Activated naive CD8-positive, alpha-beta T cell treated with anti-CD3 and anti-CD28 coated beads, Interleukin-2, amount 10 ng/mL, durations not matched to agents 7 days and 5 days (primary cell): Measurements from ENCODE around the gene PDLIM1. TPM values are rescaled to one million over a fixed set of nuclear protein-coding genes. Genes with fewer than 3 reads are reported as not detected.
A peak's percentile ranks its signal among the peaks of the same experiment; 100 is the strongest.

ENCODE experiments used
- ATAC-seq: fragments of 150-1000 bp; cut with Tn5 transposase; one replicate; pipeline ENCODE4 v1.10.0; 2021; ENCODE audit warnings: low read depth, moderate library complexity
- POLR2A ChIA-PET: fragments of 350-600 bp; sonication (Branson Sonifier 250); formaldehyde crosslinking; loops from one replicate; lab custom pipeline; 2021; ENCODE audit warnings: antibody characterized with exemption; lab: Charles Lee
- DNase-seq: peaks from one replicate; pipeline ENCODE4 v3.0.0; 2021
- H3K27ac Mint-ChIP-seq: one replicate; pipeline ENCODE4 v1.8.0; 2022; ENCODE audit warnings: mild to moderate bottlenecking, mixed read lengths
- H3K27me3 Mint-ChIP-seq: one replicate; pipeline ENCODE4 v1.8.0; 2022; ENCODE audit warnings: mild to moderate bottlenecking, moderate library complexity, mixed read lengths
- H3K36me3 Mint-ChIP-seq: one replicate; pipeline ENCODE4 v1.8.0; 2021; ENCODE audit warnings: mild to moderate bottlenecking, mixed read lengths
- H3K4me1 Mint-ChIP-seq: one replicate; pipeline ENCODE4 v1.8.0; 2021; ENCODE audit warnings: mixed read lengths
- H3K4me3 Mint-ChIP-seq: one replicate; pipeline ENCODE4 v1.8.0; 2022; ENCODE audit warnings: mild to moderate bottlenecking, moderate library complexity, mixed read lengths
- H3K9me3 Mint-ChIP-seq: one replicate; pipeline ENCODE4 v1.8.0; 2021; ENCODE audit warnings: mixed read lengths
- total RNA-seq, 2 experiments: library from RNA; stranded (reverse); gene quantifications; one replicate each; pipeline ENCODE4 v1.2.3, GENCODE V29; 2021

PDLIM1 gene
- total RNA-seq, 2 experiments from 2014 or later = 10.0 to 11.7 TPM

- peak overlapping the region; percentile 38 for H3K27ac Mint-ChIP-seq
Measured at GRCh38 chr10:95289921-95290421, 832 bp downstream of the PDLIM1 start.

GRCh38 chr10:95289003-95289920 lies 1.5 kb downstream of the PDLIM1 start:
- peaks cover 60% of the 10 kb centered on the region for H3K27me3 Mint-ChIP-seq
- no peaks in the 10 kb centered on the region for H3K36me3 Mint-ChIP-seq
- POLR2A ChIA-PET = interaction anchor here (0.6 kb wide), 1 partner anchor 34 kb away, joined by 3 read pairs; no protein-coding TSS in a partner anchor
- H3K4me1 Mint-ChIP-seq = peaks cover 20% of the 10 kb centered on the region
- H3K27ac Mint-ChIP-seq = peak overlapping the region; percentile 3
- no peak for DNase-seq
- no peaks in the 10 kb centered on the region for H3K9me3 Mint-ChIP-seq
- peak overlapping the region; percentile 25 for H3K4me3 Mint-ChIP-seq
- ATAC-seq = no peak

More at GRCh38 chr10:95289921-95290421, 832 bp downstream of the PDLIM1 start:
- no peak for ATAC-seq
- DNase-seq = no peak
- Mint-ChIP-seq H3K4me3 (peak overlapping the region; percentile 81), H3K27me3 (peaks cover 60% of the 10 kb centered on the region), H3K4me1 (peaks cover 24% of the 10 kb centered on the region), H3K36me3 (peaks cover 1% of the 10 kb centered on the region), H3K9me3 (no peaks in the 10 kb centered on the region)
- POLR2A ChIA-PET = interaction anchor here (0.6 kb wide), 1 partner anchor 35 kb away, joined by 3 read pairs; no protein-coding TSS in a partner anchor

DNA sequence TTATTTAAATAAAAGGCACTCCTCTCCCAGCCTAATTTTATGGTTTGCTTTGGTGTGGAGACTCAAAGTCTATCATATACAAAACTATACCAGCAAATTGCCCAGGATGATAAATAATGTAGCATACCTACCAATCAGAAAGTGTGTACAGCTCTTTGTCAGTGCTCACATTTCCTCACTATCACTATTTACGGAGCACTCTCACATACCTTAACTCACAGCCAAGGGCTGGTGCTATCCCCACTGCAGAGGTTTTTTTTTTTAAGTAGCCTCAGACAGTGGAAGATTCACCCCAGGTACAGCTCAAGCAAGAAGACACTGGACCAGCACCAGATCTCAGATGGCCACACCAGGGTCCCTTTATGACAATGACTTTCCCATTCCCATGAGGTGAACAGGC lies 2.5 kb downstream of the PDLIM1 start:
- H3K9me3 Mint-ChIP-seq = no peaks in the 10 kb centered on the region
- DNase-seq (no peak), ATAC-seq (no peak)
- peaks cover 16% of the 10 kb centered on the region for H3K4me1 Mint-ChIP-seq
- H3K4me3 Mint-ChIP-seq = no peak overlapping the region
- no peaks in the 10 kb centered on the region for H3K36me3 Mint-ChIP-seq
- peaks cover 59% of the 10 kb centered on the region for H3K27me3 Mint-ChIP-seq
- POLR2A ChIA-PET = interaction anchor here (0.7 kb wide), 1 partner anchor 121 kb away, joined by 3 read pairs; no protein-coding TSS in a partner anchor
- H3K27ac Mint-ChIP-seq = no peak overlapping the region

DNA sequence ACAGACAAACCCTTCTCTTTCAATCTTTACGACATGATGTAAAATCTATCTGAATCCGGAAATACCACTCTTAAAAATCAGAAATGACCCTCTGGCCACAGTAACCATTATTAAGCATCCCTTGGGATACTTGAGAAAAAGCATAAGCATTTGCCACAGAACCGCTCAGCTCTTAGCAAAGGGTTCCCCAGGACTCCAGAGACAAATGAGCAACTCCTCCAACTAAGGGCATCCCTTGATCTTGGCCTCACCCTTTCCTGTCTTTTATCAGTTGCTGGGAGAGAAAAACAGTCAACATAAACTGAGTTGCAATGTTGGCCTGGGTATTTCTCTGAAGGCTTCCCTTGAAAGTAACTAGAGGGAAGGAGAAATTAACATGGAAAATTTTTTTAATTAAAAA lies 3.5 kb downstream of the PDLIM1 start:
- Mint-ChIP-seq H3K4me1 (peaks cover 15% of the 10 kb centered on the region), H3K4me3 (no peak overlapping the region), H3K9me3 (no peaks in the 10 kb centered on the region), H3K27me3 (peaks cover 53% of the 10 kb centered on the region), H3K36me3 (no peaks in the 10 kb centered on the region), H3K27ac (no peak overlapping the region)
- DNase-seq (no peak), ATAC-seq (no peak)
- POLR2A ChIA-PET = no interaction called here

- Mint-ChIP-seq H3K4me3 (no peak overlapping the region), H3K4me1 (peaks cover 15% of the 10 kb centered on the region), H3K36me3 (no peaks in the 10 kb centered on the region), H3K9me3 (no peaks in the 10 kb centered on the region), H3K27ac (no peak overlapping the region), H3K27me3 (peaks cover 55% of the 10 kb centered on the region)
- POLR2A ChIA-PET = interaction anchor here (2.2 kb wide), 1 partner anchor 8 kb away, joined by 8 read pairs; no protein-coding TSS in a partner anchor
- ATAC-seq (no peak), DNase-seq (no peak)
Measured at GRCh38 chr10:95286707-95287106, 4.1 kb downstream of the PDLIM1 start.

GRCh38 chr10:95285556-95285955 lies 5.2 kb downstream of the PDLIM1 start:
- no peak for ATAC-seq
- DNase-seq = no peak
- POLR2A ChIA-PET = interaction anchor here (2.2 kb wide), 1 partner anchor 9 kb away, joined by 8 read pairs; no protein-coding TSS in a partner anchor
- Mint-ChIP-seq H3K4me1 (peaks cover 10% of the 10 kb centered on the region), H3K27me3 (peaks cover 58% of the 10 kb centered on the region), H3K27ac (no peak overlapping the region), H3K9me3 (no peaks in the 10 kb centered on the region), H3K36me3 (no peaks in the 10 kb centered on the region), H3K4me3 (no peak overlapping the region)

DNA sequence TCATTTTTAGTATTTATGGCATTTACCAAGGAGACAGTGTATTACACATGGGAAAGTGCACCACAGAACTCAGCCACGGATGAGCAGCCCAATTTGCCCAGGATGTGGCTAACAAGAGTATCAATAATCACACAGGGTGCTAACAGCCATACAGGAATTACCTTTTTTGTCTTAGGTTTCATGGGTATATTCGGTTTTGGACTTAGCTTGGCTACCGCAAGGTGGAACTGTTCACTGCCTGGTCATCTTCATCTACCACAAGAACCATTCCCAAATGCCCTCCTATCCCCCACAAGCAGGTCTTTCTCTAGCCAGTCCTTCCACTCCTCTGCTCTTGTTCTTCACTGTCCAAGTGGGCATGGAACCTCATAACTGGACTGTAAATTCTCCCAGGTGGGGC lies 6.0 kb downstream of the PDLIM1 start:
- POLR2A ChIA-PET = interaction anchor here (2.2 kb wide), 1 partner anchor 10 kb away, joined by 8 read pairs; no protein-coding TSS in a partner anchor
- peaks cover 55% of the 10 kb centered on the region for H3K27me3 Mint-ChIP-seq
- H3K9me3 Mint-ChIP-seq = no peaks in the 10 kb centered on the region
- H3K27ac Mint-ChIP-seq = no peak overlapping the region
- ATAC-seq = no peak
- DNase-seq = no peak
- no peak overlapping the region for H3K4me3 Mint-ChIP-seq
- H3K4me1 Mint-ChIP-seq = peaks cover 8% of the 10 kb centered on the region
- no peaks in the 10 kb centered on the region for H3K36me3 Mint-ChIP-seq

- Mint-ChIP-seq H3K27ac (no peak overlapping the region), H3K36me3 (no peaks in the 10 kb centered on the region), H3K4me1 (peaks cover 3% of the 10 kb centered on the region), H3K9me3 (no peaks in the 10 kb centered on the region), H3K4me3 (no peak overlapping the region), H3K27me3 (peaks cover 31% of the 10 kb centered on the region)
- DNase-seq = no peak
- no peak for ATAC-seq
- POLR2A ChIA-PET = no interaction called here
Measured at GRCh38 chr10:95282107-95282506, 8.7 kb downstream of the PDLIM1 start.

- no peak for ATAC-seq
- H3K36me3 Mint-ChIP-seq = no peaks in the 10 kb centered on the region
Measured at GRCh38 chr10:95281206-95281605, 9.6 kb downstream of the PDLIM1 start.

DNA sequence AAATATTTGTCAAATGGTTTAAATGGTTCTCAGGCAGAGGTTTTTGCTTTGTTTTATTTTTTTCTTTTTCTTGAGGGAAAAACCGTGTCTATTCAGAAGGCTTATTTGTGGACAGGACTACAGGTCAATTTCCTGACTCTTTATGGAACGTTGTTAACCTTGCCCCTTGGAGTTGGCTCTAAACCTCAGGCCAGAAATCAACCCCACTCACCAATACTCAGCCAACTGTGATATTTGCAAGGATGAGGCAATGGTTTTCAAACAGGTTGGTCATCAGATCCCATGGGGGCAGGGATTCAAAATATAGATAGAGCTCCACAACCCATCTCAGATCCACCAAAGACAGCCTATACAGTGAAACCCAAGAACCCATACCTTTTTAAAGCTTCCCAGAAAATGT lies 10.2 kb downstream of the PDLIM1 start:
- H3K9me3 Mint-ChIP-seq = no peaks in the 10 kb centered on the region
- peaks cover 31% of the 10 kb centered on the region for H3K27me3 Mint-ChIP-seq
- no peak for DNase-seq
- H3K4me1 Mint-ChIP-seq = peaks cover 7% of the 10 kb centered on the region
- no peaks in the 10 kb centered on the region for H3K36me3 Mint-ChIP-seq
- H3K4me3 Mint-ChIP-seq = no peak overlapping the region
- POLR2A ChIA-PET = no interaction called here
- no peak overlapping the region for H3K27ac Mint-ChIP-seq
- ATAC-seq = no peak

More at GRCh38 chr10:95281206-95281605, 9.6 kb downstream of the PDLIM1 start:
- Mint-ChIP-seq H3K4me3 (no peak overlapping the region), H3K4me1 (peaks cover 7% of the 10 kb centered on the region), H3K27me3 (peaks cover 30% of the 10 kb centered on the region), H3K9me3 (no peaks in the 10 kb centered on the region), H3K27ac (no peak overlapping the region)
- POLR2A ChIA-PET = interaction anchor here (0.5 kb wide), 1 partner anchor 837 kb away, joined by 5 read pairs; no protein-coding TSS in a partner anchor
- no peak for DNase-seq

- Mint-ChIP-seq H3K27me3 (peaks cover 22% of the 10 kb centered on the region), H3K27ac (no peak overlapping the region), H3K36me3 (no peaks in the 10 kb centered on the region), H3K9me3 (no peaks in the 10 kb centered on the region), H3K4me3 (no peak overlapping the region), H3K4me1 (peaks cover 4% of the 10 kb centered on the region)
- POLR2A ChIA-PET = no interaction called here
- DNase-seq (no peak), ATAC-seq (no peak)
Measured at GRCh38 chr10:95279042-95279820, 11.6 kb downstream of the PDLIM1 start.

- Mint-ChIP-seq H3K27ac (no peak overlapping the region), H3K9me3 (no peaks in the 10 kb centered on the region), H3K4me3 (no peak overlapping the region), H3K27me3 (peaks cover 22% of the 10 kb centered on the region), H3K4me1 (peaks cover 4% of the 10 kb centered on the region), H3K36me3 (no peaks in the 10 kb centered on the region)
- ATAC-seq = no peak
- DNase-seq = no peak
- POLR2A ChIA-PET = no interaction called here
Measured at GRCh38 chr10:95278061-95278988, 12.5 kb downstream of the PDLIM1 start.
